GM08714 (cell line): ENCODE data around the gene RNF5.
"Not testable (repeated sequence)": the region's sequence is repeated elsewhere in the genome, so short reads cannot be mapped to it uniquely, and the experiment has no call there.

Experiments used
- H3K4me3 ChIP-seq: fragments of 200-500 bp; sonication (Bioruptor generic); 2 replicates; pipeline ENCODE4 v1.5.1; 2014; ENCODE audit warnings: mild to moderate bottlenecking, low read length, inconsistent platforms
- ZNF274 ChIP-seq: IDR thresholded peaks from 2 replicates; pipeline ENCODE4 v1.6.1; 2012; ENCODE audit warnings: mild to moderate bottlenecking, low read depth, low read length

RNF5 gene

GRCh38 chr6:32177183-32177787 is 920 bp upstream of the RNF5 start:
- no peak for TF ChIP-seq ZNF274
- peak overlapping the region; percentile 80 for H3K4me3 ChIP-seq

GRCh38 chr6:32178547-32179440 is 589 bp downstream of the RNF5 start:
- no peak for TF ChIP-seq ZNF274
- peak overlapping the region; percentile 92 for H3K4me3 ChIP-seq

- TF ChIP-seq ZNF274: no peak
- H3K4me3 ChIP-seq: no peak overlapping the region; the same call in 1 of the 2 replicates
These were observed 1.7 kb downstream of the RNF5 start for GRCh38 chr6:32179766-32180405.

GRCh38 chr6:32181148-32181702 is 3.0 kb downstream of the RNF5 start:
- TF ChIP-seq ZNF274: no peak

GRCh38 chr6:32181915-32182529 is 3.8 kb downstream of the RNF5 start:
- TF ChIP-seq ZNF274: no peak
- H3K4me3 ChIP-seq: no peak overlapping the region

More at GRCh38 chr6:32181148-32181702, 3.0 kb downstream of the RNF5 start:
- no peak overlapping the region for H3K4me3 ChIP-seq

DNA sequence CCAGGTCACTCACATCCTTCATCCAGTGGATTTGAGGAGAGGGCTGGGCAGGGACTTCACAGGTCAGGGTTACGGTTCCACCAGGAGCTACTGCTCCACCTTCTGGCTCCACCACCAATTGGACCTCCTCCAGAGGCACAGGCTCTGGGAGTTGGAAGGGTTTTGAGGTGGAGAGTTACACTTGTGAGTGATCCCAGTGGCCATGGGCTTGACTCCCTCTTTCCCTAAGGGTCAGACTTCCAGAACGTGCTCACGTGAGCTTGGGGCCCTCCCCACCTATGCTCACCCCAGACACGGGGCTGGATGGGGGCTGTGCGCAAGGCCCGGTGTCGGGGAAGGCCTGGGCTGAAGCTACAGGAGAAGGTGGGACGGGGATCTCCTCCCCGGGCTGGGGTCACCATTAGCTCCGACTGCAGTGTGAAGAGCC is 4.4 kb downstream of the RNF5 start:
- H3K4me3 ChIP-seq: no peak overlapping the region
- TF ChIP-seq ZNF274: no peak

DNA sequence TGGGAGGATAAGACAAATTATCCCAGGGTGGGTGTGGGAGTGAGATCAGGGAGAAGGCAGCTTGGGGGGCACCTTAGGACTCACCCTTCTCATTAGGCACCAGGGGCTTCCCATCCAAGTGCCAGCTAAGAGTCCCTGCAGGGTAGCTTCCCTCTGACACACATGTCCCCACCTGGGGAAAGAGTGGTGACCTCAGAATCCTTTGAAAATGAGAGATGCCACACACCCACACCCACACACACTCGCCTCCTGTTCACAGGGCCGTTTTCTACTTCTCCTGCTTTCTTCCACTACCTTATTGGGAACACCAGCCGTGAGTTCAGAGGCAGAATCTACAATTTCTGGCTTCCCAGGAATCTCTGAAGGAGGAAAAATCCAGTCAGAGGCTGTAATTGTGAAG is 4.8 kb downstream of the RNF5 start:
- TF ChIP-seq ZNF274: no peak
- no peak overlapping the region for H3K4me3 ChIP-seq

DNA sequence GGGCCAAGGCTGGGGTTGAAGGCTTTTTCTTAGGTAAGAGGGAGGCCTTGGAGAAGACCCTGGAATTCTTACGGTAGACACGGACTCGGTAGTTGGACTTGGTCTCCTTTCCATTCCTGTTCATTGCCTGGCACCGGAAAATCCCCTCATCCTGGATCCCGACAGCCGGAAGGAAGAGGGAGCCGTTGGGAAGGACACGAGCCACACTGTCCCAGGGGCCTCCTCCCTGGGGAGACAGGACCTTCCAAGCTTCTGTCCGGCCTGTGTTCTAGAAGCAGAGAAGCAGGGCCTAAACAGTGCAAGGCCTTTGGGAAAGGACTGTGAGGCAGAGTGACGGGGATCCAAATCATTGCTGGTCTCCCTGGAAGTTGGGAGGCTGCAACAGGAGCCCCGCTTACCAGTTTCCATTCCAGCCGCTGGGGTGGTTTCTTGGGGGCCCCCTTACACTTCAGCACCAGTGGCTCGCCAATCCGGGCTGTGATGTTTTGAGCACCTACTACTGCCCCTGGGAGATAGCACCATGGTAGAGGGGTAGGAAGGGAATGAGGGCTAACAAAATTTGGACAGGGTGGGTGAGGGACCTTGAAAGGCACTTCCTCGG is 5.4 kb downstream of the RNF5 start:
- H3K4me3 ChIP-seq: no peak overlapping the region
- TF ChIP-seq ZNF274: no peak

DNA sequence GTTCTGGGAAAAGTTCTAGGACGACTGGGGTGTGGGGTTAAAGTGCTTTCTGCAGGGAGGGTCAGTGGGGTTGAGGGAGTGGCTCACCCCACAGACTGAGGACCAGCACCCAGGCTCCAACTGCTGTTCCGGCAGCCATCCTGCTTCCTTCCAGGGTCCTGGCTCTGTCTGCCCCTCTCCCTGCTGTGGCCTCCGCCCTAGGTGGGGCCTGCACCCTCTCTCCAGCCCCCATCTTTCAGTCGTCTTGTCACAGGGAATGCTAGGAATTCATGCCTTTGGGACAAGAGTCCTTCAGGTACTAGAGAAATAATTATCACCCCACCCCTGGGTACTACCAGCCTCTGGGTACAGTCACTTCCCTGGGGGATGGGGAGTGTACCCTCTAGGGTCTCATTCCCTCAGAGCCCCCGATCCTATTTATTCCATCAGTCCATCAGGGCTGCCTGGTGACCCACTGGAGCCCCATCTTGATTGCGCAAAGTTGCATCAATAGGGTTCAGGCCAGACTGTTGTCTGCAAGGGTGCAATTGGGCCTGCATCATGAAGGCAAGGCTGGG is 6.0 kb downstream of the RNF5 start, which contains the start of gene AGER:
Gene AGER (minus strand): TSS at position 170 of the 557 bp plus-strand sequence. CDS start 31 bp downstream, at position 139.
- TF ChIP-seq ZNF274: no peak
- no peak within 1 kb of the TSS for H3K4me3 ChIP-seq

- not testable (repeated sequence) for H3K4me3 ChIP-seq
These were observed 7.5 kb downstream of the RNF5 start for GRCh38 chr6:32185681-32186131.

- not testable (repeated sequence) for H3K4me3 ChIP-seq
These were observed 8.1 kb downstream of the RNF5 start for GRCh38 chr6:32186151-32186840.

GRCh38 chr6:32187009-32187709 is 9.0 kb downstream of the RNF5 start:
- no peak for TF ChIP-seq ZNF274
- H3K4me3 ChIP-seq: no peak overlapping the region

- not testable (repeated sequence) for H3K4me3 ChIP-seq
These were observed 9.6 kb downstream of the RNF5 start for GRCh38 chr6:32187725-32188380.
